Stimulated activated CD8-positive, alpha-beta memory T cell treated with anti-CD3 and anti-CD28 coated beads, Interleukin-7, amount 100 ng/mL, for 1 hour (primary cell): Measurements from ENCODE around the gene FARP1.

Experiments used
- DNase-seq, 2 donors: peaks; one replicate each; pipeline ENCODE4 v3.0.0-alpha.2; 2020; ENCODE audit warnings: low read depth in 2 of 2

The FARP1 gene

GRCh38 chr13:98175043-98175442 lies 32.1 kb downstream of the FARP1 start:
- DNase-seq: no peak

DNA sequence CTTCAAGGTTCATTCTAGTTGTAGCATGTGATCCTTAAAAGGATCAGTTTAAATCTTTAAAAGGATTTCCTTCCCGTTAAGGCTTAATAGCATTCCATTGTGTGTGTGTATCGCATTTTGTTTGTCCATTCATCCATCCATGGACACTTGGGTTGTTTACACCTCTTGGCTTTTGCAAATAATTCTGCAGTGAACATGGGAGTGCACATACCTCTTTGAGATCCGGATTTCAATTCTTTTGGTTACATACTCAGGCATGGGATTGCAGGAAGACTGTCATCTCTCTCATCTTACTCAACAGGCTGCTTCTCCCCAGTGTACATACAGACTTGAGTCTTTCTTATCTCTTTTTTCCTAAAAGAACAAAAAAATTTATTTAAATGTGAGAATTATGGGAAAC lies 32.9 kb downstream of the FARP1 start:
- no peak for DNase-seq

DNA sequence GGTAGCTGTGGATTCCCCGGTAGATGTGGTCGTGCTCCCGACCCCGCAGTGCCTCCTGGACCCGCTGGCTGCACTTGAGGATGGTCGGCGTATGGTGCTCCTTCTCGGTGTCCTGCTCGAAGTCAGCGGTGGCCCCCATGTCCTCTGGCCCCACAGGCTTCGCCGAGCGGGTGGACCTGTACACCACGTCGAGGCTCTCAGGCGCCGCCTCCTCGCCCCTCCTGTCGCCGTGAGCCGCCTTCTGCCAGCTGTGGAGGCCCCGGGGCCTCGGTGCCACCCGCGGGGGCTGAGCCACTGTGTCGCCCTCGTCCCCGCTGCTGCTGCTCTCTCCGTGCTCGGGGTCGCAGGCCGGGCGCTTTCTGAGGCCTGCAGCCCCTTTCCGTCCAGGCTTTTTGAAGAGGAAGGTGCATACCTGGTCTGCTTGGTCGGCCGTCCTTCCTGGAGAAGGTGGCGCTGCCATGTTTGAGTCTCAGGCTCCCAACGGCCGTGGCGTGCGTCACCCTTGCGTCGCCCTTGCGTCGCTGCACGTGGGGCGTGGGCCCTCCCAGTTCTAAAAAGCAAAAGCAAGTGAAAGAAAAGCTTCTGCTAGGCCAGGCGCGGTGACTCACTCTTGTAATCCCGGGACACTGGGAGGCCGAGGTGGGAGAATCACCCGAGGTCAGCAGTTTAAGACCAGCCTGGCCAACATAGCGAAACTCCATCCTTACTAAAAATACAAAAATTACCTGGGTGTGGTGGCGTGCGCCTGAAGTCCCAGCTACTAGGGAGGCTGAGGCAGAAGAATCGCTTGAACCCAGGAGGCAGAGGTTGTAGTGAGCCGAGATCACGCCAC lies 34.1 kb downstream of the FARP1 start, which contains the start of gene RNF113B:
RNF113B (minus strand) TSS at position 493 of the 832 bp plus-strand sequence; CDS start at position 460, 33 bp downstream.
- no peak for DNase-seq

GRCh38 chr13:98180092-98180491 lies 37.2 kb downstream of the FARP1 start:
- no peak for DNase-seq

GRCh38 chr13:98181111-98181815 lies 38.4 kb downstream of the FARP1 start:
- DNase-seq: no peak

- DNase-seq: no peak
Observed at GRCh38 chr13:98182153-98182552, 39.3 kb downstream of the FARP1 start.

DNA sequence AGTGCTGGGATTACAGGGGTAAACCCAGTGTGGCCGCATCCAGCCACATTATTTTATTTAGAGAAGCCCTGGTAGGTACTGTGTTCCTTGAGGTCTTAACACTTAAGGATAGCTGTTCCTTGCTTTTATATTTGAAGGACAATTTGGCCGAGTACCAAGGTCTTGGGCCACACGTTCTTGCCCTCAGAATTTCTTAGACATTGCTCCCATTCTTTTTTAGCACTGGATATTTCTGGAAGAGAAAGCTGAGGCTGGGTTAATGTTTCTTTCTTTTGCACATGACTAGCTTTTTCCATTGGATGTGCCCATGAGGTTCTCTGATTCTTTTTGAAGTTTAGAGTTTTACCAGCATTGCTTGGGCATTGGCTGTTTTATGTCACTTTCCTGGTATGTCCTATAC lies 39.7 kb downstream of the FARP1 start:
- DNase-seq: no peak

DNA sequence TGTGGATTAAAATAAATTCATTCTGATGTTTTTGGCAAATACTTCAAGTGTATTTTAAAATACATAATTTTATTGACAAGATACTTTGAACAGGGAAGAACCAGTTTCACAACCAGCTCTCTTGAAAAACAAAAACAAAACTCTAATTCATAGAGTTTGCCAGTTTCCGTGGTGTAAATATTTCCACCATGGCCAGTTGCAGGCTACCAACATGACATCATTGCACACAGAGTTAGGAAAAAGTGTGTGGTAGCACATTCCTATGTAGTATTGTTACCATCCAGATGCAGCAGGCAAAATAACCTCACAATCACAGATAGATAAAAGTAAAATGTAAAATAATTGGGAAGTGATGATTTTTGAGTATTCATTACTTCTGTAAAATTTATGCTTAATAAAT lies 41.9 kb downstream of the FARP1 start:
- DNase-seq: no peak

DNA sequence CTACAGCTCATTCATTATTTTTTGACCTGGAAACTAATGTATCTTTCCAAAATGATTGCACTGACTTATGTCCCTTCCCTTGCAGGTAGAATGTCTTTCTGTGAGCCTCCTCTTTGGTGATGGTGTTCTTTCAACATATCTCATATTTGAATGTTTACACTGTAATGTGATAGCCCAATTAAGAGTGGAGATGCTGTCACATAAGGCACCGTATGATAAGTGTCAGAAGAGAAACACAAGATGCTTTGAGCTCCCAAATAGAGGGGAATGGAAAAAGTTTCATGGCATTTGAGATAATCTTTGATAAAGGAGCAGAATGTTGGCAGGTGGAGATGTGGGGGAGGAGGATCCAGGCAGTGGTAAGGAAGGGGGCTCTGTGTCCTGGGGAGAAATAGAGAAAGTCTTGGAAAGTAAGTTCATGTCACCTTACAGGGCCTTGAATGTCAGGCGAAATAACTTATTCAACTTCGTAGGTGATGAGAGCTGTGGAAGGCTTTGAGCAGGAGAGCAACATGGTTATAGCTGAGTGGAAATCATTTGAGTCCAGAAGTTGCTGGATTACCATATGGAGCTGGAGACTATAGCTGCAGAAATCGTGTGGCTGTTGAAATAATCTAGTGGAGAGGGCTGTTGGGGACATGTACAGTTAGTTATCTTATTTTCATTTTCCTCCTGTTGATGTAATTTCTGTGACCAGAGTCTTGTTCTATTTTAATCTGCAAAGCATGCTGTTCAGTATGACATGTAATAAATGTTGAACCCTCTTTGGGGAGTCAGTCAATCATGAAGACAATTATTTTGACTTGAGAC lies 44.5 kb downstream of the FARP1 start:
- no peak for DNase-seq

- no peak for DNase-seq
Observed at GRCh38 chr13:98187965-98188261, 45.0 kb downstream of the FARP1 start.

DNA sequence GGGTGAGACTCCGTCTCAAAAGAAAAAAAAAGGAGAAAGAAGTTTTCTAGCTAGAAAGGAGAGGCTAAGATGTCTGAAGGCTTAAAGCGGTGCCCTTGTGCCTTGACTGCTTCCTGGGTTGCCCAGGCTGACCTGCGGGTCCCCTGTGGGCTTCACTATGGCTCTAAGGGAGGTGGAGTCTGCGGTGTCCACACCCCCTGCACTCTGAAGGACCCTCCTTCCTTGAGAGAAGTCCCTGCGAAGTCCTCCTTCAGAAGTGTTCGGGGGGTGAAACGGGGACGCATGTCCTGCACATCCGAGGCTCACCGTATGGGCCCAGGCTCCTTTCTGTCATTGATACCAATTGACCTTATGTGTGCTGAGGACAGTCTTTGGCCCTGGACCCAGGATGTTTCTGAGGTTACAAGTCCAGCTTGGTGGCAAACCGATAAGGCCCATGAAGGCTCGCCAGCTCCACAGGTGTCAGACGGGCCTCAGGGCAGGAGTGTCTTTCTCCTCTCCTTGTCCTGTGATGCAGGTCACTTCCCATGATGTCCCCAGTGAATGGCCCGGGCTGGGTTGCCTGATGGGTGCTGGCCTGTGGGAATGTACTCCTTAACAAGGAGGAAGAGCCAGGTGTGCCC lies 45.8 kb downstream of the FARP1 start:
- no peak for DNase-seq

GRCh38 chr13:98189841-98190505 lies 47.1 kb downstream of the FARP1 start:
- no peak for DNase-seq

DNA sequence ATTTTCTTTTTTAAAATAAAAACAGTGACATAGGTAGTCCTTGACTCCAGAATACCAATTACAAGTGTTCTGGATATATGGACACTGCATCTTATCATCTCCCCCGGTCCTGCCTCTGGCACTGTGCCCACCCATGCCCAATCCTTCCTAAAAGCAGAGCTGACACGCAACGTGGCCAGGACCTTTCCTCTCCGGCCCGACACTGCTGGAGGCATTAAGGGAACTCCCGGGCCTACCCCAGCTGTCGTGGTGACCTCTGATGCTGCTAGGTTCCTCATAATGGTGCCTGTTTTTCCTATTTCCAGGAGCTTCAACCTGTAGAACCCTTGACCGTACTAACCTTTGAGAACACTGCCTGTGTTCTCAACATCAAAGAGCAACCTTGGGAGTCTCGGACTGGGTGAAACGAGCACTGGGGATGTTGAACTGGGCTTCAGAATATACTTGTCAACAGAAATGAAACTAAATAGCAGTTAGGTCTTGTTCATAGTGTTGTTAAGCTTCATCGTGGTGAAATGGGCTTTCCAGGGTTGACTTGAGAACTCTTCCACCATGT lies 48.1 kb downstream of the FARP1 start:
- DNase-seq: no peak

GRCh38 chr13:98192008-98192407 lies 49.1 kb downstream of the FARP1 start:
- no peak for DNase-seq

DNA sequence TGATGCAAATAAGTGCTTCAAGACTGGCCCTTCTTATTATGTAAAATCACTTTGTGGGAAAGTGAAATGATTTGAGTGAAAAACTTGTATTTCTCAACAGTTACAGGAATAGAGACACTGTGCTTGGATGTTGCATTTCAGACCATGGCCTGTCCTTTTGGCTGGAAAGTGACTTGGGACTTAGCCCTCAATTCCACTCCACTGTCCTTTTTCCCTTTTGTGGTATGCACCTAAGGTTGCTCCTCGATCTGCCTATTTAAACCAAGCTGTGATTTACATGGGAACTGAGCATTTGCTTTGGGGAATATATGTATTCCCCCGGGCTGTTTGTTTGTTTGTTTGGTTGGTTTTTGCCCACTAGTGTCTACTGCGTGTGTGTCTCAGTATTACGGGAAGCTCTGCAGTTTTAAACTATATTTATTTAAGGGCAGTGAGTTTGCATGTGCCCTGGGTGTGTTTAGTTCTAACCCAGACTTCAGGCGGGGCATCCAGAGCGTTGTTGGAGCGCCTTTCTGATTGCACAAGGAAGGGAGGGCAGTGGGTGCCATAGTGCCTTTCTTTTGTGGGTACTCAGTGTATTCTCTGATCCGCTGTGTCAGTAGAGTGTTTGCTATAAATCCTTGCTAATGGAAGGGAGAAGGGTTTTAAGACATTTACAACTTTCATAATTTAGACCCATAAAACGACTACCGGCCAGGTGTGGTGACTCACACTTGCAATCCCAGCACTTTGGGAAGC lies 52.3 kb downstream of the FARP1 start:
- no peak for DNase-seq

DNA sequence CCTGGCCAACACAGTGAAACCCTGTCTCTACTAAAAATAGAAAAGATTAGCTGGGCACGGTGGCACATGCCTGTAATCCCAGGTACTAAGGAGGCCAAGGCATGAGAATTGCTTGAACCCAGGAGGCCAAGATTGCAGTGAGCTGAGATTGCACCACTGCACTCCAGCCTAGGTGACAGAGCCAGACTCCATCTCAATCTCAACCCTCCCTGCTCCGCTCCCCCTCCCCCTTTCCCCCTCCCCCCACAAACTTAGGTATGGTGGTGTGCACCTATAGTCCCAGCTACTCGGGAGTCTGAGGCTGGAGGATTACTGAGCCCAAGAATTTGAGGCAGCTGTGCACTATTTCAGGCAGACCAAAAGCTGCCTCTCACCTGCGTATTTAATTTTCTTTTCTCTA lies 55.8 kb downstream of the FARP1 start:
- DNase-seq: no peak

DNA sequence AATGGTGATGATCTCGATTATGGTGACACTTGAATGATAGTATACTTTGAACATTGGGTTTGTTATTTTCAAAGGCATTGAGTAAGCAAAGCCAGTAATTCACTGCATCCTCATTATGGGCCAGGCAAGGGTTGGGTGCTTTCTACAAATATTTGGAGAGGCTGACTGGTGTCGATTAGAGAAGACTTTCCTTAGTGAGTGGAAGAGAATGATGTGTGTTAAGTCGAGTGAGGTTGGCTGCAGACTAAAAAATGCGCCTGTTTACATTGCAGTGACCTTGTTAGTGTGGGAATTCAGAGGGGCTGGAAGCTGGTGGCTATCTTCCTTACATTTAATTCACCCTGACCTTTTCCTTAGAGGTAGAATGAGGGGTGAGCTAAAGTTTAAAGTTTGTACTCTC lies 56.6 kb downstream of the FARP1 start:
- DNase-seq: no peak

DNA sequence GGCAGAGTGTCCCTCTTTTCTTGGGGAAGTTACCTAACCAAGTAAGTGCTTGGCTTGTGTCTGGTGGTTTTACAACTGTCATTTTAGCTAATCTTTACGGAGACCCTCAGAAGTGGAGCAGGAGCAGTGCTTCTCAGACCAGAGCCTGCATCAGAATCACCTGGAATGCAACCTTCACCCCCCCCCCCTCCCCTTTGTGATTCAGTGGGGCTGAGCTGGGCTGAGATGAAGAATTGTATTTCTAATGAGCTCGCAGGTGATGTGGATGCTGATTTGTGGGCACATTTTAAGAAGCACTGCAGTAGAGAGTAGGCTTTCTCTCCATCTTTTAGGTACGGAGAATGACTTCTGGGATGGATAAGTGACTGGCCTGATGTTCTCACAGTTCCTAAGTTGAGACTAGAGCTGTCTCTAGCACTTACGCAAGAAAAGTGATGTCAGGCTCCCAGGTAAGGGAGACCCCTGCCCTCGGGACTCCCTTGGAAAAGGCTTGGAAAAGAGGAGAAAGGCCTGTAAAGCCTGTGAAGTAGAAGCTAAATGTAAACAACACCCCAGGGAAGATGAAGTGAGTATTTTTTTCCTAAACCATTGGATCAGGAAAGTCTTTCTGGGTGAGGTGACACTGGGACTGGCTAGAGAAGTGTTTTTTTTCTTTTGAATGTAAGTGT lies 57.5 kb downstream of the FARP1 start:
- DNase-seq: no peak

DNA sequence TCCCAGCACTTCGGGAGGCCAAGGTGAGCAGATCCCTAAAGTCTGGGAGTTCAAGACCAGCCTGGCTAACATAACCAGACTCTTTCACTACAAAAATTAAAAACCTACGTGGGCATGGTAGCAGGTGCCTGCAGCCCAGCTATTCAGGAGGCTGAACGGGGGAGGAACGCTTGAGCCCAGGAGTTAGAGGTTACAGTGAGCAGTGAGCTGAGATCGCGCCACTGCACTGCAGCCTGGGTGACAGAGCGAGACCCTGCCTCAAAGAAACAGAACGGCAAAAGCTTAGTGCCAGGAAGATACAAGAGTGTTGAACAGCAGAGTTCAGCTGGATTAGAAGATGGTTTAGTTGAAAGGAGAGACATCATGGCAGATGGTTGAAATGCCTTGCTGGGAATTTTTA lies 58.3 kb downstream of the FARP1 start:
- no peak for DNase-seq

DNA sequence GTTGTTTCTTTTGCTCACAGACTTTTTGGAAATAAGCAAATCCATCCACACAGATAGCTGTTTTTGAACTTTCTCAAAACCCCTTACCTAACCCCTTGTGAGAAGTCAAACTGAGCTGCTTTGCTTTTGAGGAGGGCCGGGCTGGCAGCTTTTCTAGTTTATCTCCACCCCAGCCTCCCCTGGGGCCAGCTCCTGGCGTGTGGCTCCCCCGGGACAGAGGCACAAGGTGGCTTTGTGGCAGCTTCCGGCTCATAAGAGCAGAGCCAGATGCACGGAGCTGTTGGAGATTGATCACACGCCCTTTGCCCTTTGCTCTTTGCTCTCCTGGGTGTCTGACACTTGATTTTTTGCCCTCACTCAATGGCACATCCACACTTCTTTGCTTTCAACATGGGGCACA lies 59.1 kb downstream of the FARP1 start:
- DNase-seq: no peak
